Upper lobe of right lung (tissue), 1 donor: ENCODE data around the gene PRRT1B. TPM values are rescaled to one million over a fixed set of nuclear protein-coding genes. Genes with fewer than 3 reads are reported as not detected.

Experiments used
- ATAC-seq: fragments of 200-7000 bp; cut with Tn5 transposase; one replicate; pipeline ENCODE4 v1.9.1; 2020; ENCODE audit warnings: mild to moderate bottlenecking, moderate library complexity
- DNase-seq: peaks from one replicate; pipeline ENCODE4 v3.0.0-alpha.2; 2020
- H3K27ac ChIP-seq: fragments of 200-600 bp; one replicate; pipeline ENCODE4 v1.8.0; 2022
- H3K27me3 ChIP-seq: fragments of 200-600 bp; one replicate; pipeline ENCODE4 v1.8.0; 2022; ENCODE audit warnings: mild to moderate bottlenecking
- H3K36me3 ChIP-seq: fragments of 200-600 bp; one replicate; pipeline ENCODE4 v1.8.0; 2022
- H3K4me1 ChIP-seq: fragments of 200-600 bp; one replicate; pipeline ENCODE4 v1.8.0; 2022
- H3K4me3 ChIP-seq: fragments of 200-600 bp; one replicate; pipeline ENCODE4 v1.8.0; 2022; ENCODE audit warnings: mild to moderate bottlenecking
- H3K9me3 ChIP-seq: fragments of 200-600 bp; one replicate; pipeline ENCODE4 v1.8.0; 2022
- intact Hi-C: fragments of 100-400 bp; cut with DNase I; formaldehyde crosslinking; loops from one replicate; pipeline ENCODE4 v1.11.0; 2022
- total RNA-seq: library from RNA; stranded (reverse); fragmentation: NEBNext Ultra II Directional; extraction: Animal tissue kit (Norgen Biotek cat#: 25700); gene quantifications from one replicate; pipeline ENCODE4 v1.2.1, GENCODE V29; 2021
- TF ChIP-seq, protein P1 (sequence below): fragments of 200-600 bp; IDR thresholded peaks from one replicate; pipeline ENCODE4 v1.8.0; 2022; ENCODE audit warnings: antibody characterized with exemption
- donor health status: DM: no; HTN: yes; CAD: no; lungs with severe emphysema.

PRRT1B gene
- total RNA-seq, 1 donor from 2014 or later: 3.9 TPM

GRCh38 chr9:131518553-131518952 lies 26.8 kb upstream of the PRRT1B start:
- H3K36me3 ChIP-seq: peaks cover 82% of the 10 kb centered on the region

DNA sequence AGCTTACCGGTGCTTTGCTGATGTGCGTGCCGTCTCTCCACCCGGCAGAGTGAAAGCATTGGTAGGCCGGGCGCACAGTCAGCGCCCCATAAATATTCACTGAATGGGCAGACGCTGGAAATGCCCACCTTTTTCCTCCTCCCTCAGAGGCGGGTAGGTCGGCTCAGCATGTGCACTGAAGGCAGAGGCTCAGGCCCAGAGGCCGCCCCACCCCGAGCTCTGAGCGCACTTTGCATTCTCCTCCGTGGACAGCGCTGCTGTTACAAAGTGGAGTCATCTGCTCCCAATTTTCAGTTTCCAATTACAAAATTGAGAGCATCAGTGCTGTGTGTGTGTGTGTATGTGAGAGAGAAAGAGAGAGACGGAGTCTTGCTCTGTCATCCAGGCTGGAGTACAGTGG lies 24.8 kb upstream of the PRRT1B start:
- intact Hi-C loops: no loop called here
- no peak for ATAC-seq
- H3K9me3 ChIP-seq: no peaks in the 10 kb centered on the region
- H3K4me1 ChIP-seq: no peaks in the 10 kb centered on the region
- peaks cover 84% of the 10 kb centered on the region for H3K36me3 ChIP-seq
- H3K27ac ChIP-seq: no peak overlapping the region
- no peaks in the 10 kb centered on the region for H3K27me3 ChIP-seq
- H3K4me3 ChIP-seq: no peak overlapping the region
- TF ChIP-seq, protein P1, sequence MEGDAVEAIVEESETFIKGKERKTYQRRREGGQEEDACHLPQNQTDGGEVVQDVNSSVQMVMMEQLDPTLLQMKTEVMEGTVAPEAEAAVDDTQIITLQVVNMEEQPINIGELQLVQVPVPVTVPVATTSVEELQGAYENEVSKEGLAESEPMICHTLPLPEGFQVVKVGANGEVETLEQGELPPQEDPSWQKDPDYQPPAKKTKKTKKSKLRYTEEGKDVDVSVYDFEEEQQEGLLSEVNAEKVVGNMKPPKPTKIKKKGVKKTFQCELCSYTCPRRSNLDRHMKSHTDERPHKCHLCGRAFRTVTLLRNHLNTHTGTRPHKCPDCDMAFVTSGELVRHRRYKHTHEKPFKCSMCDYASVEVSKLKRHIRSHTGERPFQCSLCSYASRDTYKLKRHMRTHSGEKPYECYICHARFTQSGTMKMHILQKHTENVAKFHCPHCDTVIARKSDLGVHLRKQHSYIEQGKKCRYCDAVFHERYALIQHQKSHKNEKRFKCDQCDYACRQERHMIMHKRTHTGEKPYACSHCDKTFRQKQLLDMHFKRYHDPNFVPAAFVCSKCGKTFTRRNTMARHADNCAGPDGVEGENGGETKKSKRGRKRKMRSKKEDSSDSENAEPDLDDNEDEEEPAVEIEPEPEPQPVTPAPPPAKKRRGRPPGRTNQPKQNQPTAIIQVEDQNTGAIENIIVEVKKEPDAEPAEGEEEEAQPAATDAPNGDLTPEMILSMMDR: no peak
- DNase-seq: no peak

More at GRCh38 chr9:131518553-131518952, 26.8 kb upstream of the PRRT1B start:
- DNase-seq (no peak), ATAC-seq (no peak)
- no peaks in the 10 kb centered on the region for H3K4me1 ChIP-seq
- H3K27me3 ChIP-seq: no peaks in the 10 kb centered on the region
- intact Hi-C loops: no loop called here
- H3K9me3 ChIP-seq: no peaks in the 10 kb centered on the region
- H3K27ac ChIP-seq: no peak overlapping the region
- H3K4me3 ChIP-seq: no peak overlapping the region
- TF ChIP-seq, protein P1: no peak

DNA sequence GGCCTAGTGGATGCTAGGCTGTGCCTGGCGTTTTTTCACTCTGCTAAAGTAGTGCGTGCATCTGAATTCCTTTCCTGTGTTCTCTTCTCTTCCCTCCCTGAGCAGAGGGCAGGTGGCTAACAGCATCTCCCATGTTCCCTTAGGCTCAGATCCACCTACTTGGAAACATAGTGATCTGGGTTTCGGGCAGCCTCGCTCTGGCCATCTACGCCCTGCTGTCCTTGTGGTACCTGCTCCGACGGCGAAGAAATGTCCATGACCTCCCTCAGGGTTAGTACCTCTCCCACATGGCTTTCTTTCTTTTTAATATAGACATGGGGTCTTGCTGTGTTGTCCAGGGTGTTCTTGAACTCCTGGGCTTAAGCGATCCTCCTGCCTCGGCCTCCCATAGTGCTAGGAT lies 24.1 kb upstream of the PRRT1B start:
- Histone ChIP-seq H3K4me1 (no peaks in the 10 kb centered on the region), H3K36me3 (peaks cover 90% of the 10 kb centered on the region), H3K27ac (no peak overlapping the region), H3K4me3 (no peak overlapping the region), H3K9me3 (no peaks in the 10 kb centered on the region), H3K27me3 (no peaks in the 10 kb centered on the region)
- intact Hi-C loops: no loop called here
- DNase-seq: no peak
- no peak for ATAC-seq
- TF ChIP-seq, protein P1: no peak

DNA sequence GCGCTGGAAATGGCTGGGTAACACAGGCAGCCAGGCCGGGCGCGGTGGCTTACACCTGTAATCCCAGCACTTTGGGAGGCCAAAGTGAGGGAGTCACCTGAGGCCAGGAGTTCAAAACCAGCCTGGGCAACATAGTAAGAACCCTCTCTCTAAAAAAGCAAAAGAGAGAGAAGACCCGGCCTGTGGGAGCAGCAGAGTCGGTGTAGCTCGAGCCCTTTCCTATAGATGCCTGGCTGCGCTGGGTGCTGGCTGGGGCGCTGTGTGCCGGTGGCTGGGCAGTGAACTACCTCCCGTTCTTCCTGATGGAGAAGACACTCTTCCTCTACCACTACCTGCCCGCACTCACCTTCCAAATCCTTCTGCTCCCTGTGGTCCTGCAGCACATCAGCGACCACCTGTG lies 23.5 kb upstream of the PRRT1B start:
- H3K4me3 ChIP-seq: no peak overlapping the region
- H3K36me3 ChIP-seq: peaks cover 89% of the 10 kb centered on the region
- DNase-seq (no peak), ATAC-seq (no peak)
- H3K4me1 ChIP-seq: no peaks in the 10 kb centered on the region
- no peaks in the 10 kb centered on the region for H3K9me3 ChIP-seq
- no peak overlapping the region for H3K27ac ChIP-seq
- intact Hi-C loops: no loop called here
- H3K27me3 ChIP-seq: no peaks in the 10 kb centered on the region
- TF ChIP-seq, protein P1: no peak

DNA sequence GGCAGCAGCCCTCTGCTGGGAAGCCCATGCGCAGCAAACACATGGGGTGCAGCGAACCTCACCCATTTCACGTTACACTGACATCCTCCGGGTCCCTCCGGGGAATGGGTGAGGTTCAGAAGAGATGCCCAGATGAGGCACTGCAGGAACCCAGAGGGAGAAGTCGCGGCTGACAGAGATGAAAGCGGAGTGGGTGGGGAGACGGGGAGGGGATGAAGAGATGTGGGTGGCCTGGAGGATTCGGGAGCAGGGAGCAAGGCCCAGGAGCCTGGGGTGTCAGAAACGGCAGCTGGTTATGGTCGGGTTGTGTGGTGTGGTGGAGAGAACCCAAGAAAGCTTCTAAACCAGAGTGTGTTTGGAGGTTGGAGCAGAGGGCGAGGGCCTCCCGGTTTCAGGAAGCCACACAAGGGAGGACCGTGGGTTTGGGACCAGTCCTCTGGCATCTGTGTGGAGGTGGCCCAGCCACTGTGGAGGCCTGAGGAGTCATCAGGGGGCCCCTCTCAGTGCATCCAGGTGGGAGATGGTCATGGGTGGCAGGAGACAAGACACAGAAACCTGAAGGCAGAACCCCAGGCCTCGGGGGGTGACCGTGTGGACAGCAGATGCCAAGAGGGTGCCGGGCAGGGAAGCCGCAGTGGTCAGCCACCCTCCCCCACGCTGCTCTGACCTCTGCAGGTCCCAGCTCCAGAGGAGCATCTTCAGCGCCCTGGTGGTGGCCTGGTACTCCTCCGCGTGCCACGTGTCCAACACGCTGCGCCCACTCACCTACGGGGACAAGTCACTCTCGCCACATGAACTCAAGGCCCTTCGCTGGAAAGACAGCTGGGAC lies 22.9 kb upstream of the PRRT1B start:
- no peak overlapping the region for H3K4me3 ChIP-seq
- H3K27ac ChIP-seq: no peak overlapping the region
- ATAC-seq: no peak
- TF ChIP-seq, protein P1: no peak
- H3K4me1 ChIP-seq: no peaks in the 10 kb centered on the region
- intact Hi-C loops: no loop called here
- peaks cover 92% of the 10 kb centered on the region for H3K36me3 ChIP-seq
- H3K27me3 ChIP-seq: no peaks in the 10 kb centered on the region
- no peaks in the 10 kb centered on the region for H3K9me3 ChIP-seq
- no peak for DNase-seq
